PC-9 (cell line): Measurements from ENCODE around the gene EYA4.

Source experiments
- EZH2 ChIP-seq: fragments of 200-600 bp; sonication (generic); IDR thresholded peaks from 2 replicates; pipeline ENCODE4 v1.8.0; 2017; ENCODE audit warnings: antibody characterized with exemption, low read depth
- TF ChIP-seq, protein P1 (sequence below): fragments of 200-600 bp; sonication (generic); conservative IDR thresholded peaks from 2 replicates; pipeline ENCODE4 v1.6.1; 2017; ENCODE audit warnings: mixed run types, antibody characterized with exemption, mild to moderate bottlenecking, moderate library complexity

DNA sequence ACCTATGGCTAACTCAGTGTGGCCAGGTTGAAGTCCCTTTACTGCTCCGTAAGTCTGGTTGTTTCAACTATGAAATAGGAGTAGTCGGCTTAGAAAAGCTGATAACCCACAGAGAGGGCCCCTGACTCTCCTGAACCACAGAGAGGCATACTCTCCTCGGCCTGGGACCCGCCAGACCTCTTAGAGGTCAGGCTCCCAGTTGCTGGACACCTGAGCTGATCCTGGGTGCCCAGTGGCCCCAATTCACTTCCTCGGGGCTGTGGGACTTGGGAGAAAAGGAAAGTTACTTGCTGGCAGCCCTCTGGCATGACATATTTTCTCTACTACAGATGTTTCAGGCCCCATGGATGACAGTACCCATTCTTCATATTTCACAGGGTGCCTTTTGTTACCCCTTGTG, 34.2 kb upstream of the EYA4 start:
- TF ChIP-seq, protein P1, sequence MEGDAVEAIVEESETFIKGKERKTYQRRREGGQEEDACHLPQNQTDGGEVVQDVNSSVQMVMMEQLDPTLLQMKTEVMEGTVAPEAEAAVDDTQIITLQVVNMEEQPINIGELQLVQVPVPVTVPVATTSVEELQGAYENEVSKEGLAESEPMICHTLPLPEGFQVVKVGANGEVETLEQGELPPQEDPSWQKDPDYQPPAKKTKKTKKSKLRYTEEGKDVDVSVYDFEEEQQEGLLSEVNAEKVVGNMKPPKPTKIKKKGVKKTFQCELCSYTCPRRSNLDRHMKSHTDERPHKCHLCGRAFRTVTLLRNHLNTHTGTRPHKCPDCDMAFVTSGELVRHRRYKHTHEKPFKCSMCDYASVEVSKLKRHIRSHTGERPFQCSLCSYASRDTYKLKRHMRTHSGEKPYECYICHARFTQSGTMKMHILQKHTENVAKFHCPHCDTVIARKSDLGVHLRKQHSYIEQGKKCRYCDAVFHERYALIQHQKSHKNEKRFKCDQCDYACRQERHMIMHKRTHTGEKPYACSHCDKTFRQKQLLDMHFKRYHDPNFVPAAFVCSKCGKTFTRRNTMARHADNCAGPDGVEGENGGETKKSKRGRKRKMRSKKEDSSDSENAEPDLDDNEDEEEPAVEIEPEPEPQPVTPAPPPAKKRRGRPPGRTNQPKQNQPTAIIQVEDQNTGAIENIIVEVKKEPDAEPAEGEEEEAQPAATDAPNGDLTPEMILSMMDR, result no peak
- TF ChIP-seq EZH2, result no peak
